Raji (cell line): ENCODE data around the gene KANSL3.

Experiments
- POLR2A ChIP-seq: IDR thresholded peaks from 2 replicates; pipeline ENCODE4 v1.6.1; 2011; ENCODE audit warnings: low read depth, low read length, control low read depth; ENCODE audit not compliant: insufficient read depth

Gene KANSL3

DNA sequence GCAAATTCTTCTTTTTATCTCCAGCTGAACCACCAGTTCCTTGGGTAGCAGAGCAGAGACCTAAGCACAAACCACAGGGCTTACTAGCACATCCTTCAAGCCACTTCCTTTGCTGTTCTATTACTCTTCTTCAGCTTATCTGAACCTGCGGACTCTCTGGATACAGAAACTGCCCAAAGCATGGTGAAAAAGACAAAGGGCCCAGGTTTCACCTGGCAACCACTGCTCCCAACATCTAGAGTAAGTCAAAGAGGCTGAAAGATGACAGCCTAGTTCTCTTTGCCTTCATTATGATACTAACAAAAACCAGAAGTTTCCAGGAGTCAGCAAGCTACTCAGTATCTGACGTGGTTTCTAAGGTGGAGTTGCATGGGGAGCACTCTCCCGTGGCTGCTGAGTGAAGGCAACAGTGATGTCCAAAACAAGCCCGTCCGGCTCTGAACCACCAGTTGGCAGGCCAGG is 43.4 kb downstream of the KANSL3 start:
- TF ChIP-seq POLR2A, result no peak

DNA sequence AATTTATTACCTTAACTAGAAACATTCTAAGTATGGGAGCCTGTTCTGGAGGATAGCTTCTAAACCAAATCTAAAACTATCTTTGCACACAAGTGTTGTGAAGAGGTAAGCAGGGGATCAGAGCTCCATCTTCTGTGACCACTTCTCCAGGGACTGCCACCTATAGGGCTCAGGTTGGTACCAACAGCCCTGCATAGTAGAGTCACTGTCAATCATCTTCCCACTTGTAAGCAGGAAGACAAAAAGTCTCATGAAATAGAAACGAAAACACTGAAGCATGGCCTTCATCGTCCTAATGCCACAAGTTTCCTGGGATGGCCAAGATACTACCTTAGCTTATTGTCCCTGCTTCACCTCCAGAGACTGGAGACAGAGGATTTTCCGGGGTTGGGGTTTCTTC is 43.8 kb downstream of the KANSL3 start:
- no peak for TF ChIP-seq POLR2A

DNA sequence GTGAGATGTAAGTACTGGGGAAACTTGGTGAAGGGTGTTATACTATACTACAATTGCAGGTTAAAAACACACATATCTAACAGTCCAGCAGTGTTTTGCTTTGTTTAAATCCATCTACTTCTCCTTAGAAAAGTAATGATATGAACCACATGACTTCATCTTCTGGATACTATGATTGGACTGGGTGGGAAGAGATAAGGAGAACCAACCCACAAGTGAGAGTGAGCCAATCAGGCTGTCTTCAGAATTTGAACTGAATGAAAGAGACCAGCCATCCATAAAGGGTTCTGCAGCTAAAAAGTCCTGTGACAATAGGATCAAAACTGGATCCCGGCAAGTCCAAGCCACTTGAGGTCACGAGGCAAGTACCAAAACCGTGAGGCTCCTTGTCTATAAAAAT is 46.6 kb downstream of the KANSL3 start:
- TF ChIP-seq POLR2A, result no peak

DNA sequence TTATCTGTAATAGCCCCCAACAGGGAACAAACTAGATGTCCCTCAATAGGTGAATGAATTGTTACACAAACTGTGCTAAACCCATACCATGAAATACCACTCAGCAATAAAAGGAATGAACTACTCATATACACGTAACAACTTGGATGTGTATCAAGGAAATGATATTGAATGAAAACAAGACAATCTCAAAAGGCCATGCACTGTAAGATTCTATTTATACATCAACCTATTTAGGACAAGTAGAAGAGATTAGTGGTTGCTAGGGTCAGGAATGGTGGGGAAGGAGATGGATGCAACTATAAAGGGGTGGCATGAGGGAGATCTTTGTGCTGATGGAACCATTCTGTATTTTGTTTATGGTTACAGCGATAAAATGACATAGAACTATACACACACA is 47.1 kb downstream of the KANSL3 start:
- TF ChIP-seq POLR2A, result no peak

DNA sequence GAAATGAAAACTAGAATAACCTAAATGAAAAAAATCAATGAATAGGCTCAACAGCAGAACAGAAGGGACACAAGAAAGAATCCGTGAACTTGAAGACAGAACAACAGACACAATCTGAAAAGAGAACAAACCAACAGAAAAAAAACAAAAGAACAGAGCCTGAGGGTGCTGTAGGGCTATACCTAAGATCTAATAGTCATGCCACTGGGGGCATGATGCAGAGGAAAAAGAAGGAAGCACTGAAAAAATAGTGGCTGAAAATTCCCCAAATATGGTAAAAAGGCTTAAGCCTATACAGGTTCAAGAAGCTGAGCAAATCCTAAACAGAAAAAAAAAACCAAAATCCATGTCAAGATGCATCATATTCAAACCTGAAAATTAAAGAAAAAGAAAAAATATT is 50.3 kb downstream of the KANSL3 start:
- no peak for TF ChIP-seq POLR2A

DNA sequence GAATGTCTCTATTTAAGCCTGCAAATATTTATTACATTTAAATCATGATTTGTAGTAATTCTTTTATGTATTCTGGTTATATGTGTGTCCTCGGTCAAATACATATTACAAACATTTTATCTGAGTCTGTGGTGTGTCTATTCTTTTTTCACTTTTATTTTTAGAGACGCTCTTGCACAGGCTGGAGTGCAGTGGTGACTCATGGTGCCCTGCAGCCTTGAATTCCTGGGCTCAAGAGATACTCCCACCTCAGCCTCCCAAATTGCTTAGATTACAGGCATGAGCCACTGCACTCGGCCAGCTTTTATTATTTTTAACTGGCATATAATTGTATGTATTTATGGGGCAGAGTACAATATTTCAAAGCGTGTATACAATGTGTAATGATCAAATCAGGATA is 54.1 kb downstream of the KANSL3 start:
- no peak for TF ChIP-seq POLR2A

DNA sequence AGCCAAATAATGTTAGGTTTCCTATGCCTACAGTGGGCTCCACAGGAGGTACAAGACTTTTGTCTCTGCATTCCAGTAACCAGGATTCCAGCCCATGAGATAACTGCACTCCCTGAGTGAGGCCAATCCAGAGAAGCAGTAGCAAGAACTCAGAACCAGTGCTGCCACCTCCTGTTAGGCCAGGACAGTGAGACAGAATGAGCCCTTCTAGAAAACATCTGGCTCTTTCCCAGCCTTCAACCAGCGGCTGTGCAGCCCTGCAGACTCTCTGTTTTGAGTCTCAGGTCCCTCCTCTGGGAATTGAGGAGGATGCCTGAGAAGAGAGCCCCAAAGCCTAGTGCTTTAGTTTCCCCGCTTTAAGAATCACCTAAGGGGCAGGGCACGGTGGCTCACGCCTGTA is 57.3 kb downstream of the KANSL3 start:
- no peak for TF ChIP-seq POLR2A

DNA sequence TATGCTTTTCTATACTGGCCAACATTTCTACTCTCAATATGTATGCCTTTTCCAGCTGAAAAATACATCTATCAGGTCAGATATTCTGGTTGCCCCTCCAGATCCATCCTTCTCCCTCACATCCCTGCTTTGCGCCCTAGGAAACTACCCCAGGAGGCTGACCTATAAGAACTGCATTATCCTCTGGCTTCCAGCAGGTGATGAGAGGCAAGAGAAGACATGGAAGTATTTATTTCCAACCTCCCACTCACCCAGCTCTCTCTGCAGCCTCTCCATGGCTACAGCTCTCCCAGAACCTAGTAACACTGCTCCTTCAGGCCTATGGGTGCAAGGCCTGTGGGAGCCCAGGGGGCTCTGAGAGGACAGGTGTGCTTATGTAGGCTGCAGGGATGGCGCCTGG is 58.7 kb downstream of the KANSL3 start:
- no peak for TF ChIP-seq POLR2A

DNA sequence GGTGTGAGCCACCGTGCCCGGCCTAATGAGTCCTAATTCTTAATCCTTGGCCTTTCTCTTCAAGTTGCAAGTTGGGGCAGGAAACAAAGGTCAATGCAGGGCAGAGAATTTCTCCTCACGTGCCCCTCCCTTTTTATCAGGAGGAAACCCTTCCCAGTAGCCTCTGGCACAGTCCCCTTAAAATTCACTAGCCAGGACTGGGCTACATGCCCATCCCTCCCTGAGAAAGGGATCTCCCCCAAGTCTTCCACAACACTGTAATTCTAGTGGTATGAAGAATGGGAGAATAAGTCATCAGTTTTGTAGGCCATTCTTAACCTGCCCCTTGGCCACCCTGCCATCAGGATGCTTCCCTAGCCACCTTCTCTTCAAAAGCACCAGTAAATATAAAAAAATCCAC is 59.4 kb downstream of the KANSL3 start:
- no peak for TF ChIP-seq POLR2A

DNA sequence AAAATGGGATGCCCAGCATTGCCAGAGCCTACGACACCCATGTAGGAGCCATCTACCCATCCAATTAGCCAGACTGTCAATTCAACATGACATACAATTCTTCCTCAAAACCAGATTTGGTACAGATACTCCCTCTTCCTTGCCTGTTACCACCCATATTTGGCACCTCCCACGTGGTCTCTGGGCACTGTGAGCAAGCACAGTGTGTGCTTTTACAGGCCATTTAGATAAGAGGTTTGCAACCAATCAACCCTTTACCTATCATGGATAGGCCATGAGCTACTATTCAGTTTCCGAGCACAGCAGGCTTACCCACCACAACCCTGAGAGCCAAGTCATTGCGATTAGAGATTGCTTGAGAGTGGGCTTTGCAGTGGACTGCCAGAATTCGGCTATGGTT is 60.6 kb downstream of the KANSL3 start:
- no peak for TF ChIP-seq POLR2A

DNA sequence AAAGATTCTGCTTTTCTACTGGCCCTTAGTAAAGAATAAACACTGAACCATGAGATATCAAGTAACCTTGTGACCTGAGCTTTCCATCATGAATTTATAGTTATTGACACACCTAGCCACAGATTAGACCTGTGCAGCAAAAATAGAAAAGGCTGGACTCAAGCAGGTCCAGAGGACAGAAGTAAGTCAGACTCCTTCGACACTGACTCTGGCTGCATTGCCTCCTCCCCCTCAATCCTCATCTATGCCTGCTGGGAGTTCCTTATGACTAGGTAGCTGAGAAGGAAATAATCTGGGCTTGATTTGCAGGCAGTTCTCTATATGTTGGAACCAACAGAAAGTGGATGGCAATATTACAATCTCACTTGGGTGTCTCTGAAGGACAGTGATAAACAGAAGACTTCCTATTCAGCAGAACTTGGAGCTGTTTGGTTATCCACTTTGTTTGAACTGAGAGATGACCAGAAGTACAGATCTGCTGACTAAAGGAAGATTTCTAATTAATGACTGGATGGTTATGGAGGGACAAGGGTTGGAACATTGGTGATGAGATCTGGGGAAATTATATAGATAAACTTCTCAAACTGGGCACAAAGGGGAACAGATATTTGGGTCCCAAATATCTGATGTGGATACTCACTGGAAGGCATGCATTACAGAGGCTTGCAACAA is 62.2 kb downstream of the KANSL3 start:
- TF ChIP-seq POLR2A, result no peak

DNA sequence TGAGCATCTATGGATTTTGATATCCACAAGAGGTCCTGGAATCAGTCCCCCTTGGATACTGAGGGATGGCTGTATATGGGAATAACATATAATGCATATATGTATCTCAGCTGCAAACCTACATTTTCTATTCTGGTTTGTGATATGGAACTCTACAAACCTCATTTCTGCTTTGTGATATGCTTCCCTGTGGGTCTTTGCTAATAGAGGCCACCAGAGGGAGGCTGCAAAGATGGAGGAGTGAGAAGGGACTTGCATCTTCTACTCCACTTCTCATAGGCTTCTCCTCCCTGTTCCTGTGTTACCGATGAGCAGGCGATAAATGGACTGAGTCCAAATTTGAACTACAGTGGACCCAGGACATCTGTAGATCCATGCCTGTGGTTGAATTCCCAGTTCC is 63.7 kb downstream of the KANSL3 start:
- TF ChIP-seq POLR2A, result no peak

DNA sequence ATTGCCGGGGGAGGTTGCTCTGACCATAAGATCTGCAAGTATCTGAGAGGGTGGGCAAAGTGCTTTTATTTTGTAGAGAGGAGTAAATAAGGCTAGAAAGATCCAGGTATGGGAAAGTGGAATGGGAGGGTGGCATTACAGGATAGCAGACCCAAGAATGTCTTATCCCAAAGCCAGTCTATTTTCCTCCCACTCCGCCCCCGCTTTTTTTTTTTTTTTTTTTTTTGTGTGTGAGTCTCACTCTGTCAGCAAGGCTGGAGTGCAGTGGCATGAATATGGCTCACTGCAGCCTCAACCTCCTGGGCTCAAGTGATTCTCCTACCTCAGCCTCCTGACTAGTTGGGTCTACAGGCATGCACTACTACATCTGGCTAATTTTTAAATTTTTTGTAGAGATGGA is 70.0 kb downstream of the KANSL3 start:
- TF ChIP-seq POLR2A, result no peak

DNA sequence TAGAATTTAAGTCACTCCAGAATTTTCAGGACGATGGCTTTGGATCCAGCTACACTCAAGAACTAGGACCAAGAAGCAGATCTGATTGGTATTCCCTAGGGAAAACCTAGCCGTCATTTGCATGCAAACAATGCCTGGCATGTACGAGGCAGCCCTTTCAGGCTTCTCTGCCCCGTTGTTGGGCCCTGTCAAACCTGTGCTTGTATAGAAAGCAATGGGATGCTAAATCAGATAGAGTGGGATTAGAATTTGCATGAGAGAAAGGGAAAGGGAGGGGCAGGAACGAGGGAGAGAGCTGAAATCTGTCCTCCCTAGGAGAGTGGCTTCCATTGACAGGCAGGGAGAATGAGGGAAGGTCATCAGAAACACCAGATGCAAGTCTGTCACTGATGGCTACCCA is 73.0 kb downstream of the KANSL3 start:
- TF ChIP-seq POLR2A, result no peak

DNA sequence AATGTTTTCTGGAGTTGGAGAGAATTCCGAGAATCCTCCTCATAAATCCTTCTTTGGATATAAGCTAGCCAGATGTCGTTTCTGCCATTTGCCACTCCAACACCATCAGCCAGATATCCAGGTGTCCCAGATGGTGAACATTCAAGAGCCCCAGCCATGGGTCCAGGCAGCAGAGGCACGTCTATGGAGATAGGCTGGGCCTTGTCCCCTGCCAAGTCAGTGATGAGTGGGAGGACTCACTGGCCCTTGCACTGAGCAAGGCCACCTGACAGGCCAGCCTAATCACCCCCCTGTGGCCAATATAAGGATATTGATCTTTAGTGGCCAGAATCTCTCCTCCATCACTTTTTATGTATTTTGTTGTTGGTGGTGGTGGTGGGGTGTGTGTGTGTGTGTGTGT is 73.5 kb downstream of the KANSL3 start:
- TF ChIP-seq POLR2A, result no peak

DNA sequence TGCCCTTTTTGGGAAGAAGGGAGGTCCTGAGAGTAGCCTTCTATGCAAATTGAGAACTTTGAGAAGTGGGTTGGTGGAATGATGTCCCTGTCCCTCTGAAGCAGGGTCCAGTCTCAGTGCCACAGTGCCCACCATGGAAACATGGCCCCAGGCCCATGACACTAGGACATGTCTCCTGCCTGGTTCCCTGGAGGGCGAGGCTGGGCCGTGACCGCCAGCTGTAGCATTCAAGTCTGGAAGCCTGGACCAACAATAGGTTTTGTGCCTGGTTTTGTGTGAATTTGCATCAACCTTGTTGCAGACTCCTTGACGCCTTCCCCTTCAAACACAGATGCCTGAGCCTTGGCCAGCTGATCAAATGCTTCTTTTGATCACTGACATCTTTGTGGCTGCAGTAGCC is 74.1 kb downstream of the KANSL3 start:
- TF ChIP-seq POLR2A, result no peak

DNA sequence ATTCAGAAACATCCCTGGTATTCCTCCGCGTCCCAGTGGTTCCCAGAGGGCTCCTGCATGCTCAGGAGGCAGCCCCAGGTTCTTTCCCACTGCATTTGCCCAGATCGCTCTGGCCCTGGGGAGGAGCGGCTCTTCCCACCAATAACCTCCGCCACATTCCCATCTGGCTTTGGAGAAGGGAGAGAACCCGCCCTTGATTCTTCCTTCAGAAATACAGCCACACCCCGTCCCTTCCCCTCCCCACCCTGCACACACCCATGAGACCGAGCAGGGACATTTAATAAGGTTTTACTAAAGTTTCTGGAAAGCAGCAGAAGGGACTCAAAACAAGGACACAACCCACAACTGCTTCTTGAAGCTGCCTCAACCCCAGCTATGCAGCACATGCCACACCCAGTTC is 79.6 kb downstream of the KANSL3 start:
- TF ChIP-seq POLR2A, result no peak
